Brain microvascular endothelial cell (primary cell): ENCODE data around the gene UBL4A.

ENCODE experiments used
- DNase-seq: peaks from one replicate; pipeline ENCODE4 v3.0.0-alpha.2; 2020
- H3K27ac ChIP-seq: fragments of 250-450 bp; sonication (Bioruptor Pico); 2 replicates; pipeline ENCODE4 v1.5.1; 2020; ENCODE audit warnings: mild to moderate bottlenecking, moderate library complexity
- H3K27me3 ChIP-seq: fragments of 250-450 bp; sonication (Bioruptor Pico); replicated peaks from 2 replicates; pipeline ENCODE4 v1.5.1; 2020; ENCODE audit warnings: mild to moderate bottlenecking
- H3K36me3 ChIP-seq: fragments of 250-450 bp; sonication (Bioruptor Pico); replicated peaks from 2 replicates; pipeline ENCODE4 v1.5.1; 2020; ENCODE audit warnings: mild to moderate bottlenecking
- H3K4me3 ChIP-seq: 2 replicates; pipeline ENCODE4 v1.5.1; 2011; ENCODE audit warnings: low read depth, mild to moderate bottlenecking, control low read depth, low read length, moderate library complexity
- CTCF ChIP-seq: IDR thresholded peaks from 2 replicates; pipeline ENCODE4 v1.5.1; 2011; ENCODE audit warnings: low read depth, mild to moderate bottlenecking, moderate library complexity, low read length, control low read depth, inconsistent platforms; ENCODE audit errors: missing control alignments
- in situ Hi-C: cut with HindIII; loops from 2 replicates; pipeline ENCODE4 v1.10.0; 2017; ENCODE audit warnings: low sequenced_read_pairs, low pct_ligation_motif_present

Gene UBL4A

GRCh38 chrX:154470914-154471568 is 15.4 kb downstream of the UBL4A start:
- peaks cover 10% of the 10 kb centered on the region for H3K36me3 ChIP-seq
- TF ChIP-seq CTCF: no peak
- no peak overlapping the region for H3K27ac ChIP-seq
- no peak overlapping the region for H3K4me3 ChIP-seq
- in situ Hi-C loops: no loop called here
- no peaks in the 10 kb centered on the region for H3K27me3 ChIP-seq
- no peak for DNase-seq

GRCh38 chrX:154470434-154470833 is 16.0 kb downstream of the UBL4A start:
- H3K27ac ChIP-seq: no peak overlapping the region
- in situ Hi-C loops: no loop called here

GRCh38 chrX:154469880-154470279 is 16.5 kb downstream of the UBL4A start:
- no peak overlapping the region for H3K4me3 ChIP-seq
- H3K36me3 ChIP-seq: peaks cover 14% of the 10 kb centered on the region
- in situ Hi-C loops: no loop called here
- no peak for DNase-seq
- no peaks in the 10 kb centered on the region for H3K27me3 ChIP-seq
- H3K27ac ChIP-seq: no peak overlapping the region
- no peak for TF ChIP-seq CTCF

More at GRCh38 chrX:154470434-154470833, 16.0 kb downstream of the UBL4A start:
- Histone ChIP-seq H3K36me3 (peaks cover 12% of the 10 kb centered on the region), H3K27me3 (no peaks in the 10 kb centered on the region), H3K4me3 (no peak overlapping the region)
- DNase-seq: no peak
- TF ChIP-seq CTCF: no peak

GRCh38 chrX:154469114-154469513 is 17.3 kb downstream of the UBL4A start:
- Histone ChIP-seq H3K27ac (no peak overlapping the region), H3K27me3 (no peaks in the 10 kb centered on the region), H3K4me3 (no peak overlapping the region), H3K36me3 (peaks cover 19% of the 10 kb centered on the region)
- TF ChIP-seq CTCF: no peak
- no peak for DNase-seq
- in situ Hi-C loops: no loop called here

- Histone ChIP-seq H3K27me3 (no peaks in the 10 kb centered on the region), H3K36me3 (peaks cover 22% of the 10 kb centered on the region), H3K4me3 (no peak overlapping the region), H3K27ac (no peak overlapping the region)
- DNase-seq: no peak
- TF ChIP-seq CTCF: no peak
- in situ Hi-C loops: no loop called here
These were observed 18.2 kb downstream of the UBL4A start for GRCh38 chrX:154468217-154468616.

GRCh38 chrX:154467556-154467955 is 18.9 kb downstream of the UBL4A start:
- no peak for TF ChIP-seq CTCF
- in situ Hi-C loops: no loop called here
- no peak for DNase-seq
- Histone ChIP-seq H3K27ac (no peak overlapping the region), H3K27me3 (no peaks in the 10 kb centered on the region), H3K4me3 (no peak overlapping the region), H3K36me3 (peaks cover 20% of the 10 kb centered on the region)
